ENCODE data around the gene NDUFS2.
A peak's percentile ranks its signal among the peaks of the same experiment; 100 is the strongest.

The NDUFS2 gene

GRCh38 chr1:161174911-161175310, 27.3 kb upstream of the NDUFS2 start:
- peaks cover 10% of the 10 kb centered on the region for H3K36me3 ChIP-seq (ENCODE audit: control insufficient read depth, insufficient read depth, low read length)

GRCh38 chr1:161175771-161176453, 26.3 kb upstream of the NDUFS2 start:
- DNase-seq = no peak
- Histone ChIP-seq H3K4me3 (ENCODE audit: low read length) (no peak overlapping the region), H3K56ac (ENCODE audit: low read length) (no peak overlapping the region)

More at GRCh38 chr1:161174911-161175310, 27.3 kb upstream of the NDUFS2 start:
- no peak overlapping the region for H3K9ac ChIP-seq (ENCODE audit: low read length)
- DNase-seq = no peak
- no peak overlapping the region for H3K56ac ChIP-seq (ENCODE audit: low read length)
- H4K8ac ChIP-seq (ENCODE audit: low read depth, low read length) = no peak overlapping the region
- no peak overlapping the region for H3K4me3 ChIP-seq (ENCODE audit: low read length)
- H3K79me1 ChIP-seq (ENCODE audit: low read length) = peaks cover 6% of the 10 kb centered on the region
- H3K4me1 ChIP-seq (ENCODE audit: control insufficient read depth, low read depth, low read length) = peaks cover 8% of the 10 kb centered on the region
- H3K4ac ChIP-seq (ENCODE audit: low read depth, low read length) = no peak overlapping the region
- H3K27ac ChIP-seq (ENCODE audit: low read depth, low read length) = no peak overlapping the region
- H2AK5ac ChIP-seq (ENCODE audit: low read length) = no peak overlapping the region
- no peak overlapping the region for H2BK15ac ChIP-seq (replicated peaks; ENCODE audit: low read depth)
- H3K4me2 ChIP-seq (ENCODE audit: low read length) = no peak overlapping the region
- no CpG with 5 or more reads among the region's 11 CpGs for WGBS (ENCODE audit: extremely low coverage, insufficient coverage, low lambda C conversion rate)
- H3K18ac ChIP-seq (ENCODE audit: low read length) = no peak overlapping the region
- peaks cover 4% of the 10 kb centered on the region for H3K79me2 ChIP-seq (ENCODE audit: control insufficient read depth, insufficient read depth, low read length)
- no peak overlapping the region for H2BK5ac ChIP-seq (ENCODE audit: low read length)
- H3K23ac ChIP-seq (ENCODE audit: low read length) = no peak overlapping the region
- no peaks in the 10 kb centered on the region for H3K27me3 ChIP-seq (ENCODE audit: insufficient read depth, low read length, poor library complexity)
- no peak overlapping the region for H2BK120ac ChIP-seq (ENCODE audit: low read depth, low read length)
- H4K5ac ChIP-seq (ENCODE audit: low read length) = no peak overlapping the region

GRCh38 chr1:161176468-161177111, 25.6 kb upstream of the NDUFS2 start:
- no peaks in the 10 kb centered on the region for H3K27me3 ChIP-seq (ENCODE audit: insufficient read depth, low read length, poor library complexity)
- H3K9ac ChIP-seq (ENCODE audit: low read length) = peak overlapping the region; percentile 98
- H2AK5ac ChIP-seq (ENCODE audit: low read length) = no peak overlapping the region
- no peak overlapping the region for H2BK5ac ChIP-seq (ENCODE audit: low read length)
- H2BK15ac ChIP-seq (replicated peaks; ENCODE audit: low read depth) = no peak overlapping the region
- peak overlapping the region; percentile 37 for H3K23ac ChIP-seq (ENCODE audit: low read length)
- peak overlapping the region; percentile 100 for H3K56ac ChIP-seq (ENCODE audit: low read length)
- H3K4ac ChIP-seq (ENCODE audit: low read depth, low read length) = no peak overlapping the region
- no peak overlapping the region for H4K5ac ChIP-seq (ENCODE audit: low read length)
- no peak overlapping the region for H3K27ac ChIP-seq (ENCODE audit: low read depth, low read length)
- no peak overlapping the region for H3K18ac ChIP-seq (ENCODE audit: low read length)
- H3K79me1 ChIP-seq (ENCODE audit: low read length) = peaks cover 6% of the 10 kb centered on the region
- peak overlapping the region; percentile 96 for H3K4me3 ChIP-seq (ENCODE audit: low read length)
- no peak for DNase-seq
- peaks cover 8% of the 10 kb centered on the region for H3K4me1 ChIP-seq (ENCODE audit: control insufficient read depth, low read depth, low read length)
- no peak overlapping the region for H2BK120ac ChIP-seq (ENCODE audit: low read depth, low read length)
- H4K8ac ChIP-seq (ENCODE audit: low read depth, low read length) = no peak overlapping the region
- H3K4me2 ChIP-seq (ENCODE audit: low read length) = peak overlapping the region; percentile 57
- WGBS (ENCODE audit: extremely low coverage, insufficient coverage, low lambda C conversion rate) = no CpG with 5 or more reads among the region's 17 CpGs
- peaks cover 8% of the 10 kb centered on the region for H3K36me3 ChIP-seq (ENCODE audit: control insufficient read depth, insufficient read depth, low read length)
- peaks cover 4% of the 10 kb centered on the region for H3K79me2 ChIP-seq (ENCODE audit: control insufficient read depth, insufficient read depth, low read length)

More at GRCh38 chr1:161175771-161176453, 26.3 kb upstream of the NDUFS2 start:
- H2BK15ac ChIP-seq (replicated peaks; ENCODE audit: low read depth) = no peak overlapping the region
- no peaks in the 10 kb centered on the region for H3K27me3 ChIP-seq (ENCODE audit: insufficient read depth, low read length, poor library complexity)
- peaks cover 4% of the 10 kb centered on the region for H3K79me2 ChIP-seq (ENCODE audit: control insufficient read depth, insufficient read depth, low read length)
- no peak overlapping the region for H3K4ac ChIP-seq (ENCODE audit: low read depth, low read length)
- peaks cover 6% of the 10 kb centered on the region for H3K79me1 ChIP-seq (ENCODE audit: low read length)
- no peak overlapping the region for H2BK120ac ChIP-seq (ENCODE audit: low read depth, low read length)
- H2BK5ac ChIP-seq (ENCODE audit: low read length) = no peak overlapping the region
- no peak overlapping the region for H4K8ac ChIP-seq (ENCODE audit: low read depth, low read length)
- H3K9ac ChIP-seq (ENCODE audit: low read length) = no peak overlapping the region
- no peak overlapping the region for H2AK5ac ChIP-seq (ENCODE audit: low read length)
- H3K4me1 ChIP-seq (ENCODE audit: control insufficient read depth, low read depth, low read length) = peaks cover 8% of the 10 kb centered on the region
- no CpG with 5 or more reads among the region's 10 CpGs for WGBS (ENCODE audit: extremely low coverage, insufficient coverage, low lambda C conversion rate)
- peaks cover 8% of the 10 kb centered on the region for H3K36me3 ChIP-seq (ENCODE audit: control insufficient read depth, insufficient read depth, low read length)
- no peak overlapping the region for H3K4me2 ChIP-seq (ENCODE audit: low read length)
- H3K23ac ChIP-seq (ENCODE audit: low read length) = no peak overlapping the region
- H3K18ac ChIP-seq (ENCODE audit: low read length) = no peak overlapping the region
- H3K27ac ChIP-seq (ENCODE audit: low read depth, low read length) = no peak overlapping the region
- no peak overlapping the region for H4K5ac ChIP-seq (ENCODE audit: low read length)

- H3K4me1 ChIP-seq (ENCODE audit: control insufficient read depth, low read depth, low read length) = peaks cover 8% of the 10 kb centered on the region
- peak; percentile 96 for DNase-seq
- peak within 1 kb of the TSS; percentile 98 for H3K9ac ChIP-seq (ENCODE audit: low read length)
- WGBS (ENCODE audit: extremely low coverage, insufficient coverage, low lambda C conversion rate) = no CpG with 5 or more reads among the region's 50 CpGs
- peak within 1 kb of the TSS; percentile 69 for H2BK5ac ChIP-seq (ENCODE audit: low read length)
- H4K8ac ChIP-seq (ENCODE audit: low read depth, low read length) = no peak within 1 kb of the TSS
- peak within 1 kb of the TSS; percentile 96 for H3K4me3 ChIP-seq (ENCODE audit: low read length)
- H3K23ac ChIP-seq (ENCODE audit: low read length) = peak within 1 kb of the TSS; percentile 37
- H3K18ac ChIP-seq (ENCODE audit: low read length) = no peak within 1 kb of the TSS
- H3K56ac ChIP-seq (ENCODE audit: low read length) = peak within 1 kb of the TSS; percentile 100
- peak within 1 kb of the TSS; percentile 81 for H3K4ac ChIP-seq (ENCODE audit: low read depth, low read length)
- no peak within 1 kb of the TSS for H2BK15ac ChIP-seq (replicated peaks; ENCODE audit: low read depth)
- peak within 1 kb of the TSS; percentile 87 for H3K4me2 ChIP-seq (ENCODE audit: low read length)
- H3K79me1 ChIP-seq (ENCODE audit: low read length) = peaks cover 6% of the 10 kb centered on the region
- no peaks in the 10 kb centered on the region for H3K27me3 ChIP-seq (ENCODE audit: insufficient read depth, low read length, poor library complexity)
- H3K36me3 ChIP-seq (ENCODE audit: control insufficient read depth, insufficient read depth, low read length) = peaks cover 4% of the 10 kb centered on the region
- H2AK5ac ChIP-seq (ENCODE audit: low read length) = no peak within 1 kb of the TSS
- peaks cover 4% of the 10 kb centered on the region for H3K79me2 ChIP-seq (ENCODE audit: control insufficient read depth, insufficient read depth, low read length)
- H3K27ac ChIP-seq (ENCODE audit: low read depth, low read length) = no peak within 1 kb of the TSS
- H2BK120ac ChIP-seq (ENCODE audit: low read depth, low read length) = no peak within 1 kb of the TSS
- peak within 1 kb of the TSS; percentile 68 for H4K5ac ChIP-seq (ENCODE audit: low read length)
Measured at GRCh38 chr1:161177112-161177935, 24.8 kb upstream of the NDUFS2 start, which contains the start of gene B4GALT3. B4GALT3 (minus strand) TSS chr1:161177507; CDS start chr1:161176060, 1,447 bp downstream.

GRCh38 chr1:161177936-161178244, 24.3 kb upstream of the NDUFS2 start:
- no CpG with 5 or more reads among the region's 9 CpGs for WGBS (ENCODE audit: extremely low coverage, insufficient coverage, low lambda C conversion rate)

More at GRCh38 chr1:161177936-161178244, 24.3 kb upstream of the NDUFS2 start:
- H3K4me1 ChIP-seq (ENCODE audit: control insufficient read depth, low read depth, low read length) = peaks cover 8% of the 10 kb centered on the region
- H3K23ac ChIP-seq (ENCODE audit: low read length) = no peak overlapping the region
- H2BK120ac ChIP-seq (ENCODE audit: low read depth, low read length) = no peak overlapping the region
- H3K27ac ChIP-seq (ENCODE audit: low read depth, low read length) = no peak overlapping the region
- H3K79me1 ChIP-seq (ENCODE audit: low read length) = peaks cover 6% of the 10 kb centered on the region
- no peak overlapping the region for H2BK15ac ChIP-seq (replicated peaks; ENCODE audit: low read depth)
- H3K4me2 ChIP-seq (ENCODE audit: low read length) = peak overlapping the region; percentile 23
- no peak overlapping the region for H3K4me3 ChIP-seq (ENCODE audit: low read length)
- no peak overlapping the region for H2AK5ac ChIP-seq (ENCODE audit: low read length)
- peak overlapping the region; percentile 98 for H3K9ac ChIP-seq (ENCODE audit: low read length)
- peak overlapping the region; percentile 91 for H3K56ac ChIP-seq (ENCODE audit: low read length)
- H3K36me3 ChIP-seq (ENCODE audit: control insufficient read depth, insufficient read depth, low read length) = peaks cover 4% of the 10 kb centered on the region
- H2BK5ac ChIP-seq (ENCODE audit: low read length) = no peak overlapping the region
- no peak overlapping the region for H3K4ac ChIP-seq (ENCODE audit: low read depth, low read length)
- H4K8ac ChIP-seq (ENCODE audit: low read depth, low read length) = no peak overlapping the region
- H4K5ac ChIP-seq (ENCODE audit: low read length) = peak overlapping the region; percentile 68
- H3K27me3 ChIP-seq (ENCODE audit: insufficient read depth, low read length, poor library complexity) = no peaks in the 10 kb centered on the region
- peaks cover 4% of the 10 kb centered on the region for H3K79me2 ChIP-seq (ENCODE audit: control insufficient read depth, insufficient read depth, low read length)
- no peak for DNase-seq
- no peak overlapping the region for H3K18ac ChIP-seq (ENCODE audit: low read length)
